H9 (cell line): ENCODE results near the gene LDLRAD4. TPM values are rescaled to one million over a fixed set of nuclear protein-coding genes. Genes with fewer than 3 reads are reported as not detected.

Experiments
- DNase-seq: peaks from one replicate; pipeline ENCODE4 v3.0.0-alpha.2; 2017
- H2AFZ ChIP-seq: one replicate; pipeline ENCODE4 v1.6.1; 2013; ENCODE audit warnings: mild to moderate bottlenecking, low read length, control low read depth, moderate library complexity
- H2AK5ac ChIP-seq: 2 replicates; pipeline ENCODE4 v1.6.1; 2013; ENCODE audit warnings: low read length, control low read depth, mixed read lengths; ENCODE audit not compliant: insufficient read length
- H2BK120ac ChIP-seq: one replicate; pipeline ENCODE4 v1.6.1; 2013; ENCODE audit warnings: low read depth, mild to moderate bottlenecking, low read length, control low read depth, inconsistent platforms; ENCODE audit not compliant: poor library complexity, severe bottlenecking
- H2BK12ac ChIP-seq: 2 replicates; pipeline ENCODE4 v1.6.1; 2013; ENCODE audit warnings: low read length, control low read depth, mixed read lengths, low read depth; ENCODE audit not compliant: insufficient read length
- H2BK15ac ChIP-seq: 2 replicates; pipeline ENCODE4 v1.6.1; 2013; ENCODE audit warnings: low read depth, low read length, control low read depth
- H2BK20ac ChIP-seq: one replicate; pipeline ENCODE4 v1.6.1; 2013; ENCODE audit warnings: low read depth, mild to moderate bottlenecking, low read length, control low read depth, inconsistent platforms; ENCODE audit not compliant: poor library complexity, severe bottlenecking
- H2BK5ac ChIP-seq: 2 replicates; pipeline ENCODE4 v1.6.1; 2013; ENCODE audit warnings: low read length, control low read depth, mixed read lengths; ENCODE audit not compliant: insufficient read length
- H3K14ac ChIP-seq: 2 replicates; pipeline ENCODE4 v1.6.1; 2013; ENCODE audit warnings: low read length, control low read depth; ENCODE audit not compliant: insufficient read depth
- H3K18ac ChIP-seq: 2 replicates; pipeline ENCODE4 v1.6.1; 2013; ENCODE audit warnings: low read depth, mild to moderate bottlenecking, mixed read lengths, low read length, control low read depth; ENCODE audit not compliant: insufficient read length
- H3K23ac ChIP-seq: 2 replicates; pipeline ENCODE4 v1.6.1; 2013; ENCODE audit warnings: low read length, control low read depth, mixed read lengths, low read depth; ENCODE audit not compliant: insufficient read length
- H3K23me2 ChIP-seq: 2 replicates; pipeline ENCODE4 v1.6.1; 2013; ENCODE audit warnings: low read depth, mild to moderate bottlenecking, mixed read lengths, low read length, control low read depth; ENCODE audit not compliant: insufficient read length, poor library complexity, severe bottlenecking
- H3K27ac ChIP-seq: 2 replicates; pipeline ENCODE4 v1.5.1; 2013; ENCODE audit warnings: low read length, control low read depth, mixed read lengths, low read depth; ENCODE audit not compliant: insufficient read length
- H3K27me3 ChIP-seq: 2 replicates; pipeline ENCODE4 v1.6.1; 2013; ENCODE audit warnings: low read length, control low read depth, inconsistent platforms; ENCODE audit not compliant: insufficient read depth
- H3K4ac ChIP-seq: 2 replicates; pipeline ENCODE4 v1.6.1; 2013; ENCODE audit warnings: low read depth, mild to moderate bottlenecking, control low read depth, inconsistent platforms, low read length, moderate library complexity
- H3K4me1 ChIP-seq: 2 replicates; pipeline ENCODE4 v1.6.1; 2013; ENCODE audit warnings: low read length, control low read depth, inconsistent platforms; ENCODE audit not compliant: insufficient read depth
- H3K4me2 ChIP-seq: 2 replicates; pipeline ENCODE4 v1.6.1; 2013; ENCODE audit warnings: low read length, control low read depth, mixed read lengths; ENCODE audit not compliant: insufficient read length, insufficient read depth
- H3K56ac ChIP-seq: 2 replicates; pipeline ENCODE4 v1.6.1; 2013; ENCODE audit warnings: low read depth, mild to moderate bottlenecking, mixed read lengths, low read length, control low read depth; ENCODE audit not compliant: insufficient read length
- H3K79me1 ChIP-seq: 2 replicates; pipeline ENCODE4 v1.6.1; 2013; ENCODE audit warnings: low read depth, mild to moderate bottlenecking, moderate library complexity, low read length, control low read depth, inconsistent platforms; ENCODE audit not compliant: insufficient read depth, poor library complexity, severe bottlenecking
- H3K79me2 ChIP-seq: 2 replicates; pipeline ENCODE4 v1.6.1; 2013; ENCODE audit warnings: low read length, control low read depth, inconsistent platforms; ENCODE audit not compliant: insufficient read depth
- H3K9ac ChIP-seq: 2 replicates; pipeline ENCODE4 v1.6.1; 2013; ENCODE audit warnings: low read length, control low read depth, mixed read lengths; ENCODE audit not compliant: insufficient read length; ENCODE audit errors: extremely low read depth
- H3K9me3 ChIP-seq: one replicate; pipeline ENCODE4 v1.6.1; 2013; ENCODE audit warnings: low read depth, low read length, inconsistent platforms; ENCODE audit not compliant: control insufficient read depth
- H3T11ph ChIP-seq: one replicate; pipeline ENCODE4 v1.6.1; 2013; ENCODE audit warnings: mild to moderate bottlenecking, low read length, control low read depth, inconsistent platforms
- H4K20me1 ChIP-seq: one replicate; pipeline ENCODE4 v1.6.1; 2013; ENCODE audit not compliant: control insufficient read depth, insufficient read length, insufficient read depth
- H4K5ac ChIP-seq: 2 replicates; pipeline ENCODE4 v1.6.1; 2013; ENCODE audit warnings: low read depth, mild to moderate bottlenecking, mixed read lengths, low read length, control low read depth; ENCODE audit not compliant: insufficient read length
- H4K8ac ChIP-seq: replicated peaks from 2 replicates; pipeline ENCODE4 v1.6.1; 2013; ENCODE audit warnings: low read length, control low read depth, mixed read lengths, low read depth; ENCODE audit not compliant: insufficient read length
- H4K91ac ChIP-seq: 2 replicates; pipeline ENCODE4 v1.6.1; 2013; ENCODE audit warnings: low read depth, mild to moderate bottlenecking, moderate library complexity, mixed read lengths, low read length, control low read depth; ENCODE audit not compliant: insufficient read length
- H3K27ac Mint-ChIP-seq, 3 experiments: 2 replicates in 2 of 3; 3 replicates in 1 of 3; pipeline ENCODE4 v1.8.0; 2020 to 2021; ENCODE audit warnings: mixed read lengths in 3 of 3, mild to moderate bottlenecking in 1 of 3, moderate library complexity in 1 of 3
- H3K27me3 Mint-ChIP-seq: 2 replicates; pipeline ENCODE4 v1.8.0; 2021; ENCODE audit warnings: low read depth, mild to moderate bottlenecking, moderate library complexity, mixed read lengths
- H3K36me3 Mint-ChIP-seq, 3 experiments: 2 replicates in 2 of 3; 3 replicates in 1 of 3; pipeline ENCODE4 v1.8.0; 2020 to 2021; ENCODE audit warnings: low read depth in 3 of 3, mixed read lengths in 3 of 3; ENCODE audit not compliant: insufficient read depth in 1 of 3
- H3K4me1 Mint-ChIP-seq, 2 experiments: 2 replicates each; pipeline ENCODE4 v1.8.0; 2020; ENCODE audit warnings: mixed read lengths in 2 of 2
- H3K4me3 Mint-ChIP-seq, 2 experiments: 2 replicates in 1 of 2; 3 replicates in 1 of 2; pipeline ENCODE4 v1.8.0; 2020 to 2021; ENCODE audit warnings: mild to moderate bottlenecking in 2 of 2, mixed read lengths in 2 of 2, moderate library complexity in 1 of 2
- H3K9me3 Mint-ChIP-seq, 2 experiments: 2 replicates in 1 of 2; 3 replicates in 1 of 2; pipeline ENCODE4 v1.8.0; 2020; ENCODE audit warnings: mild to moderate bottlenecking in 2 of 2, mixed read lengths in 2 of 2, moderate library complexity in 1 of 2
- WGBS: extraction: QIAGEN DNeasy Blood & Tissue Kit; methylation state at CpG from one replicate; pipeline ENCODE4 v1.1.7; 2013; ENCODE audit warnings: missing lambda C conversion rate, low lambda C conversion rate, mixed read lengths; ENCODE audit not compliant: insufficient read length; ENCODE audit errors: extremely low coverage; 5-methylcytosine and 5-hydroxymethylcytosine counted together
- total RNA-seq: library from RNA; stranded (reverse); gene quantifications from 2 replicates; pipeline ENCODE4 v1.2.1, GENCODE V29; 2021
- TF ChIP-seq, protein P1 (sequence below): fragments of 200-600 bp; sonication (generic); conservative IDR thresholded peaks from 3 replicates; pipeline ENCODE4 v1.8.0; 2021; ENCODE audit warnings: antibody characterized with exemption, mild to moderate bottlenecking

The LDLRAD4 gene
- total RNA-seq, 1 experiment from 2014 or later, result 3.9 TPM

DNA sequence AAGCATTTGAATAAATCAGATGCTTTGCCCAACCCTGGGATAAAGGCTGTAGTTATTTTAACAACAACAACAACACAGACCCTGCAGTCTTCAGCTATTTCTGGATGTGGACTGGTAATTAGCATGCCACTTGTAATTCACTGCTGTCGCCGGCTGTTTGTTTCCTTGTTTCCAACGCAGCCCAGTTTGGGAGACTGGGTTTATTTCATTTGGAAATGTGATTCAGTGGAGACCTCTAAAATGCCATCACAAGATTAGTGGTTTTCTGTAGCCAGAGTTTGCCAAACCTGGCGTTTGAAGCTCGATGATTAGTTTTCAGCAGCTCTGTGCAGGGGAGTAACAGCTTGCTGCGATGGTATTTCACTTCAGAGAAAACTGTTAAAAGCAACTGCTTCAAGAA, 83.5 kb downstream of the LDLRAD4 start:
- Histone ChIP-seq H3K9ac (no peak overlapping the region), H3K9me3 (no peaks in the 10 kb centered on the region), H3K79me2 (no peaks in the 10 kb centered on the region), H3K27ac (no peak overlapping the region), H4K5ac (no peak overlapping the region), H2BK5ac (no peak overlapping the region), H2BK20ac (no peak overlapping the region), H3K79me1 (no peaks in the 10 kb centered on the region), H2BK15ac (no peak overlapping the region), H2AFZ (no peak overlapping the region), H3T11ph (no peak overlapping the region), H3K23me2 (no peaks in the 10 kb centered on the region), H3K14ac (no peak overlapping the region), H3K18ac (no peak overlapping the region), H3K4ac (no peak overlapping the region), H2BK120ac (no peak overlapping the region), H4K91ac (no peak overlapping the region), H4K20me1 (no peaks in the 10 kb centered on the region), H4K8ac (no peak overlapping the region), H2AK5ac (no peak overlapping the region), H3K23ac (no peak overlapping the region), H3K27me3 (no peaks in the 10 kb centered on the region), H3K56ac (no peak overlapping the region), H3K4me2 (no peak overlapping the region), H3K4me1 (no peaks in the 10 kb centered on the region), H2BK12ac (no peak overlapping the region)
- Mint-ChIP-seq H3K4me1 (peaks cover 11 to 15% of the 10 kb centered on the region in 2 experiments), H3K36me3 (no peaks in the 10 kb centered on the region; a peak in 1 of 7 replicates), H3K9me3 (peaks cover 0 to 3% of the 10 kb centered on the region in 2 experiments; a peak in 2 of 5 replicates), H3K27ac (0 out of 7 replicates have a peak overlapping the region, but pooled peaks of 1 of the 3 experiments have one; percentile 6), H3K27me3 (no peaks in the 10 kb centered on the region), H3K4me3 (no peak overlapping the region)
- TF ChIP-seq, protein P1, sequence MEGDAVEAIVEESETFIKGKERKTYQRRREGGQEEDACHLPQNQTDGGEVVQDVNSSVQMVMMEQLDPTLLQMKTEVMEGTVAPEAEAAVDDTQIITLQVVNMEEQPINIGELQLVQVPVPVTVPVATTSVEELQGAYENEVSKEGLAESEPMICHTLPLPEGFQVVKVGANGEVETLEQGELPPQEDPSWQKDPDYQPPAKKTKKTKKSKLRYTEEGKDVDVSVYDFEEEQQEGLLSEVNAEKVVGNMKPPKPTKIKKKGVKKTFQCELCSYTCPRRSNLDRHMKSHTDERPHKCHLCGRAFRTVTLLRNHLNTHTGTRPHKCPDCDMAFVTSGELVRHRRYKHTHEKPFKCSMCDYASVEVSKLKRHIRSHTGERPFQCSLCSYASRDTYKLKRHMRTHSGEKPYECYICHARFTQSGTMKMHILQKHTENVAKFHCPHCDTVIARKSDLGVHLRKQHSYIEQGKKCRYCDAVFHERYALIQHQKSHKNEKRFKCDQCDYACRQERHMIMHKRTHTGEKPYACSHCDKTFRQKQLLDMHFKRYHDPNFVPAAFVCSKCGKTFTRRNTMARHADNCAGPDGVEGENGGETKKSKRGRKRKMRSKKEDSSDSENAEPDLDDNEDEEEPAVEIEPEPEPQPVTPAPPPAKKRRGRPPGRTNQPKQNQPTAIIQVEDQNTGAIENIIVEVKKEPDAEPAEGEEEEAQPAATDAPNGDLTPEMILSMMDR, result no peak
- no CpG with 5 or more reads among the region's 6 CpGs for WGBS
- no peak for DNase-seq
